Heart left ventricle (tissue), 16 donors: ENCODE data around the gene PPIP5K2. TPM values are rescaled to one million over a fixed set of nuclear protein-coding genes. Genes with fewer than 3 reads are reported as not detected.

Experiments
- ATAC-seq, 4 donors: fragments of 200-7000 bp; cut with Tn5 transposase; one replicate each; pipeline ENCODE4 v1.9.1; 2020 to 2022; ENCODE audit warnings: moderate library complexity in 4 of 4, mild to moderate bottlenecking in 3 of 4, moderate number of reproducible peaks in 1 of 4
- DNase-seq, 5 donors: peaks; one replicate each; pipeline ENCODE4 v3.0.0-alpha.2; 2020
- H3K27ac ChIP-seq, 12 donors: fragments of 200-600 bp; sonication (generic) in 4 of 12; one replicate each; pipeline versions ENCODE4 v1.5.0 to v1.8.0; 2016 to 2022; ENCODE audit warnings: mild to moderate bottlenecking in 2 of 12
- H3K27me3 ChIP-seq, 9 donors: fragments of 200-600 bp; sonication (generic) in 2 of 9; one replicate each; pipeline versions ENCODE4 v1.5.1 to v1.8.0; 2016 to 2022; ENCODE audit warnings: mild to moderate bottlenecking in 3 of 9
- H3K36me3 ChIP-seq, 9 donors: fragments of 200-600 bp; sonication (generic) in 2 of 9; one replicate each; pipeline versions ENCODE4 v1.5.0 to v1.8.0; 2018 to 2022; ENCODE audit warnings: mild to moderate bottlenecking in 2 of 9
- H3K4me1 ChIP-seq, 12 donors: fragments of 200-600 bp; sonication (generic) in 4 of 12; one replicate each; pipeline versions ENCODE4 v1.5.0 to v1.8.0; 2016 to 2022; ENCODE audit warnings: mild to moderate bottlenecking in 3 of 12
- H3K4me3 ChIP-seq, 12 donors: fragments of 200-600 bp; sonication (generic) in 4 of 12; one replicate each; pipeline versions ENCODE4 v1.5.0 to v1.8.0; 2017 to 2022; ENCODE audit warnings: mild to moderate bottlenecking in 9 of 12, moderate library complexity in 4 of 12
- H3K9me3 ChIP-seq, 12 donors: fragments of 200-600 bp; sonication (generic) in 4 of 12; one replicate each; pipeline versions ENCODE4 v1.5.0 to v1.8.0; 2016 to 2022; ENCODE audit warnings: mild to moderate bottlenecking in 1 of 12
- POLR2A ChIP-seq, 2 donors: fragments of 450-650 bp; IDR thresholded peaks; one replicate each; pipeline ENCODE4 v1.6.1; 2017; ENCODE audit warnings: antibody characterized with exemption in 2 of 2, mild to moderate bottlenecking in 2 of 2, moderate library complexity in 2 of 2
- WGBS, 4 donors: extraction: QIAGEN DNeasy Blood & Tissue Kit in 2 of 4; methylation state at CpG; one replicate each; pipeline versions ENCODE4 v1.1.5 to v1.1.7; 2013 to 2018; 5-methylcytosine and 5-hydroxymethylcytosine counted together
- intact Hi-C, 10 donors: fragments of 100-400 bp; cut with DNase I; formaldehyde crosslinking; loops; one replicate each; pipeline versions ENCODE4 v1.11.1 to v1.14.2; 2022
- polyA plus RNA-seq, 2 donors: library from polyadenylated mRNA; stranded (reverse); fragments of 200-250 nt; gene quantifications; one replicate each; pipeline ENCODE4 v1.2.3, GENCODE V29; 2013
- total RNA-seq, 9 donors: library from RNA; depleted of rRNA in 2 of 9; stranded (reverse); fragments of >200 nt in 2 of 9; fragmentation: NEBNext Ultra II Directional in 3 of 9; extraction: Animal tissue kit (Norgen Biotek cat#: 25700) in 3 of 9; gene quantifications; one replicate each; pipeline versions ENCODE4 v1.1.0 to v1.2.4, GENCODE V29; 2016 to 2023
- TF ChIP-seq, protein P1 (sequence below), 12 donors: fragments of 200-600 bp; sonication (generic) in 4 of 12; IDR thresholded peaks; one replicate each; pipeline versions ENCODE4 v1.5.0 to v1.8.0; 2018 to 2022; ENCODE audit warnings: antibody characterized with exemption in 12 of 12, mild to moderate bottlenecking in 5 of 12
- donor health status: ischemic (EF 13 %, LVEDD 7.1; RV severe dilation, severe dysfunction).
- donor health status: healthy with polysubstance abuse.
- donor health status: DM: no; HTN: yes; CAD: no.
- donor health status: DM: no; HTN: no; CAD: no.
- donor health status: ischemic (EF 25% LVEDD 6.9; RV normal size, moderate dysfunction).
- donor health status: ischemic (EF 25% LVEDD 5.7; RV mildly dilated, moderate dysfunction).
- donor health status: healthy.
- donor health status: DM: yes; HTN: yes; CAD: no.
- donor health status: ischemic (EF 35%, LVEDD 5.7; RV mildly dilated, moderate dysfunction).
- donor health status: nonischemic (EF 11% LVEDD 7.7; RV severe dilation, severe dysfunction).
- donor health status: DM: yes; HTN: yes; CAD: no.
- donor health status: PGD.
- donor health status: ischemic (EF 29% LVEDD 5.4; RV normal size, mild dysfunction).
- donor health status: nonischemic (EF 23%, LVEDD 6.1; RV moderate dilation, normal function).

Gene PPIP5K2
- total and polyA plus RNA-seq, 11 donors = 16.6 to 59.8 (median 38.9) TPM

DNA sequence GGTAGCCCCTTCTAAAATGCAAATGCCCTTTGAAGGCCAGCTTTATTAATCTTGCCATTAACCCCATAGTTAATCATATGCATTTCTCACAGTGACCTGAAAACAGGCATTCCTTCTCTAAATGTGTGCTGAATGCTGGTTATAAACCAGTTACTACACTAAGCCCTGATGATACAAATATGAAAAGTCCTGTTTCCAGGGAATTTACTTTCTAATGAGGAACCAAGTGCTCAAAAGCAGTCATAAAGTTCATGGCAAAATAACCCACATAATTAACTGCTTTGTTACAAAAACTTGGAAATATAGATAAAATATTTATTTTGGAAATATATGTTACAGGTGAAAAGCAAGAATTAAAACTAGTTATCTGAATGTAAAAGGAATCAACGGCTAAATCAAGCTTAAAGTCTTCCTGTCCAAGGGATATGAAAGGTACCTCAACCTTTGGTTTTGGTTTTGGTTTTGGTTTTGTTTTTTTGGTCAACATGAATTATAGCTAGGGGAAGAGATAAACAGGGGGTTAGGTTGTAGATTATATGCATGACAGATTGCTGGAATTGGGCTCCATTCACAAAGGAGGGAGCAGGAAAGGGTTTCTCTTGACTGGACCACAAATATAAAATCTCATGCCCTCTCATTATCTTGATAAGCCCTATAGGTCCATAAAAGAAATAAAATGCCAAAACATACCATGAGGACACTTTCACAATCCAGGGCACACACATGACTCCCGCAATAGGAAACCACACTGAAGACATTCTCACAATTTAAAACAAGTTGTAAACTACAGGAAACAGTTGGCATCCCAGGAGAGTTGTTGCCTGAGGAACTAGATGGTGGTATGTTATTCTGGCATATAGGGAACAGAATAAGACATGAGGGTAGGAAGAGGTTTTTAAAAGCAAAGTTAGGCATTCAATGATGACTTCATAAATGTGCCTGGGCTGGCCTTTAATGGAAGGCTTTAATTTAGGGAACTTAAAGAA lies 91.8 kb downstream of the PPIP5K2 start:
- Histone ChIP-seq H3K36me3 (peaks cover 0 to 2% (median 0%) of the 10 kb centered on the region in 9 donors), H3K27me3 (no peaks in the 10 kb centered on the region), H3K4me1 (peaks cover 0 to 35% (median 6%) of the 10 kb centered on the region in 12 donors), H3K27ac (peak overlapping the region in 1 of 12 donors; percentile 2), H3K4me3 (no peak overlapping the region), H3K9me3 (no peaks in the 10 kb centered on the region)
- intact Hi-C loops = no loop called here
- 64 to 71% (median 67%) methylated on average over 2 of the region's 2 CpGs for WGBS, 4 donors
- ATAC-seq (no peak), DNase-seq (no peak)
- TF ChIP-seq, protein P1, sequence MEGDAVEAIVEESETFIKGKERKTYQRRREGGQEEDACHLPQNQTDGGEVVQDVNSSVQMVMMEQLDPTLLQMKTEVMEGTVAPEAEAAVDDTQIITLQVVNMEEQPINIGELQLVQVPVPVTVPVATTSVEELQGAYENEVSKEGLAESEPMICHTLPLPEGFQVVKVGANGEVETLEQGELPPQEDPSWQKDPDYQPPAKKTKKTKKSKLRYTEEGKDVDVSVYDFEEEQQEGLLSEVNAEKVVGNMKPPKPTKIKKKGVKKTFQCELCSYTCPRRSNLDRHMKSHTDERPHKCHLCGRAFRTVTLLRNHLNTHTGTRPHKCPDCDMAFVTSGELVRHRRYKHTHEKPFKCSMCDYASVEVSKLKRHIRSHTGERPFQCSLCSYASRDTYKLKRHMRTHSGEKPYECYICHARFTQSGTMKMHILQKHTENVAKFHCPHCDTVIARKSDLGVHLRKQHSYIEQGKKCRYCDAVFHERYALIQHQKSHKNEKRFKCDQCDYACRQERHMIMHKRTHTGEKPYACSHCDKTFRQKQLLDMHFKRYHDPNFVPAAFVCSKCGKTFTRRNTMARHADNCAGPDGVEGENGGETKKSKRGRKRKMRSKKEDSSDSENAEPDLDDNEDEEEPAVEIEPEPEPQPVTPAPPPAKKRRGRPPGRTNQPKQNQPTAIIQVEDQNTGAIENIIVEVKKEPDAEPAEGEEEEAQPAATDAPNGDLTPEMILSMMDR (IDR thresholded peaks at IDR 0.05) = no peak
- no peak for TF ChIP-seq POLR2A (IDR thresholded peaks at IDR 0.05)

DNA sequence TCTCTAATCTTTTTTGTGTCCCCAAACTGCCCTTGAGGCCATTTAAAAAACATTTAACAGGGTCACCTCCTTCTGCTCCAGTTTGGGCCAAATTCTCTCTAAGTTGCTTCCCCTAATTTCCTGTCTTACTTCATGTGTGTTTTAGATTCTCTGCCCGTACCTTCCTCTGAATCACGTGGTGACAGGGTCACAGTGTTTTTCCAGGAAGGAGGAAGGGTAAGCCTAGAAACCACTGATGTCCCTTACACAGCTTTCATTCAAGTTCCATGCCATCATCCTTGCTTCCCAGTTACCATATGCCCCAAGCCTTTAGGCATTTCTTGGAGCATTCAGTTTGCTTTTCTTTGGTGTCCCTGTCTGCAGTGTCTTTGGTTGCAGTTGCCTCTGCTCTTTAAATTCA lies 96.0 kb downstream of the PPIP5K2 start:
- Histone ChIP-seq H3K4me1 (peaks cover 0 to 28% (median 0%) of the 10 kb centered on the region in 12 donors), H3K27ac (no peak overlapping the region), H3K4me3 (no peak overlapping the region), H3K27me3 (no peaks in the 10 kb centered on the region), H3K36me3 (no peaks in the 10 kb centered on the region), H3K9me3 (no peaks in the 10 kb centered on the region)
- intact Hi-C loops = no loop called here
- TF ChIP-seq, protein P1 (IDR thresholded peaks at IDR 0.05) = no peak
- no peak for TF ChIP-seq POLR2A (IDR thresholded peaks at IDR 0.05)
- WGBS, 4 donors = 20 to 37% (median 28%) methylated on average over 2 of the region's 2 CpGs
- ATAC-seq = no peak
- DNase-seq = no peak

DNA sequence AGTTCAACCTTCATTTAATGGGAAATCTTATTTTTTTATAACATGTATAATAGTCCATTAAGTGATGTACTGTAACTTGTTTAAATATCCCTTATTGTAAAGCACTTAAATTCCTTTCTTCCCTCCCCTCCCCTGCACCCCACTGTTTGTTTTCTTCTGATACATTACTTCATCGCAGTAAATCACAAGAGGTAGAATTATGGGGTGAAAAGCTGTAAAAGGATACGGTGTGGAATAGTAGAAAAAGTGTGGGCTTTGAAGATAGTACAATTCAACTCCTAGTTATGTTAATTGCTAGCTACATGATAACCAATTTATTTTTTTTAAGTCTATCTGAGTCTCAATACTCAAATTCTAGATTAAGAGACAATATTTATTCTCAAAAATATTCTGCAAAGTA lies 96.6 kb downstream of the PPIP5K2 start:
- DNase-seq (no peak), ATAC-seq (no peak)
- intact Hi-C loops = no loop called here

DNA sequence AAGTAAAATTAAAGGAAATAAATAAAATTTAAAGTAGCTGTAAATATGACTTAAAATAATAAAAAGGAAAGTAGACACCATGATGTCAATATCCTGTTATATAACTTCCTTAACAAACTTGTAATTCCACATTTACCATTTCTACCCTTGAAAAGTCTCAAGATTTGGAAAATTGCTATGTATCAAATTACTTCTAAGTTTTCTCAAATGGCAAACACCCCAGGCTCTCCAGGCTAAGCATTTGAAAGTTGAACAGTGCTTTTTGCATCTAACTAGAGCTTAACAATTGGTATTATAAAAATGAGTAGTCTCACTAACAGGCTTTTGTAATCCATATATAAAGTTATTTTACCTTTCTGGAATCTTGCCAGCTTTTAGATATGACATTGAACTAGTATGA lies 97.0 kb downstream of the PPIP5K2 start:
- Histone ChIP-seq H3K27me3 (no peaks in the 10 kb centered on the region), H3K4me1 (peaks cover 0 to 19% (median 0%) of the 10 kb centered on the region in 12 donors), H3K9me3 (no peaks in the 10 kb centered on the region), H3K36me3 (no peaks in the 10 kb centered on the region), H3K27ac (no peak overlapping the region), H3K4me3 (no peak overlapping the region)
- DNase-seq (no peak), ATAC-seq (no peak)
- no peak for TF ChIP-seq POLR2A (IDR thresholded peaks at IDR 0.05)
- TF ChIP-seq, protein P1 (IDR thresholded peaks at IDR 0.05) = no peak
- intact Hi-C loops = no loop called here

More for the DNA sequence above, 96.6 kb downstream of the PPIP5K2 start:
- no peaks in the 10 kb centered on the region for H3K27me3 ChIP-seq
- no peak overlapping the region for H3K4me3 ChIP-seq
- 74 to 92% (median 84%) methylated on average over 2 of the region's 2 CpGs for WGBS, 4 donors
- peaks cover 0 to 23% (median 0%) of the 10 kb centered on the region in 12 donors for H3K4me1 ChIP-seq
- H3K36me3 ChIP-seq = no peaks in the 10 kb centered on the region
- H3K27ac ChIP-seq = no peak overlapping the region
- TF ChIP-seq, protein P1 (IDR thresholded peaks at IDR 0.05) = no peak
- no peak for TF ChIP-seq POLR2A (IDR thresholded peaks at IDR 0.05)
- H3K9me3 ChIP-seq = no peaks in the 10 kb centered on the region
